ENCODE measurements around the gene NMB. TPM values are rescaled to one million over a fixed set of nuclear protein-coding genes. Genes with fewer than 3 reads are reported as not detected.

Gene NMB
- total RNA-seq, 2 donors from 2014 or later: 6.2 to 16.6 TPM

GRCh38 chr15:84624359-84624758 lies 33.6 kb downstream of the NMB start:
- H3K36me3 ChIP-seq: peaks cover 0 to 14% of the 10 kb centered on the region in 2 donors
- no peak overlapping the region for H3K27ac ChIP-seq
- no peak overlapping the region for H3K4me3 ChIP-seq
- H3K27me3 ChIP-seq (replicated peaks; ENCODE audit: insufficient read depth): no peaks in the 10 kb centered on the region
- DNase-seq (ENCODE audit: low spot score): no peak
- H3K9me3 ChIP-seq: no peaks in the 10 kb centered on the region
- intact Hi-C loops (cut with DNase I): no loop called here
- no peaks in the 10 kb centered on the region for H3K4me1 ChIP-seq (replicated peaks)
- 89% methylated on average over 6 of the region's 7 CpGs for WGBS
- TF ChIP-seq POLR2A (IDR thresholded peaks at IDR 0.05): no peak
- TF ChIP-seq, protein P1, sequence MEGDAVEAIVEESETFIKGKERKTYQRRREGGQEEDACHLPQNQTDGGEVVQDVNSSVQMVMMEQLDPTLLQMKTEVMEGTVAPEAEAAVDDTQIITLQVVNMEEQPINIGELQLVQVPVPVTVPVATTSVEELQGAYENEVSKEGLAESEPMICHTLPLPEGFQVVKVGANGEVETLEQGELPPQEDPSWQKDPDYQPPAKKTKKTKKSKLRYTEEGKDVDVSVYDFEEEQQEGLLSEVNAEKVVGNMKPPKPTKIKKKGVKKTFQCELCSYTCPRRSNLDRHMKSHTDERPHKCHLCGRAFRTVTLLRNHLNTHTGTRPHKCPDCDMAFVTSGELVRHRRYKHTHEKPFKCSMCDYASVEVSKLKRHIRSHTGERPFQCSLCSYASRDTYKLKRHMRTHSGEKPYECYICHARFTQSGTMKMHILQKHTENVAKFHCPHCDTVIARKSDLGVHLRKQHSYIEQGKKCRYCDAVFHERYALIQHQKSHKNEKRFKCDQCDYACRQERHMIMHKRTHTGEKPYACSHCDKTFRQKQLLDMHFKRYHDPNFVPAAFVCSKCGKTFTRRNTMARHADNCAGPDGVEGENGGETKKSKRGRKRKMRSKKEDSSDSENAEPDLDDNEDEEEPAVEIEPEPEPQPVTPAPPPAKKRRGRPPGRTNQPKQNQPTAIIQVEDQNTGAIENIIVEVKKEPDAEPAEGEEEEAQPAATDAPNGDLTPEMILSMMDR (IDR thresholded peaks at IDR 0.05): no peak
- no peak for TF ChIP-seq POLR2AphosphoS5 (IDR thresholded peaks at IDR 0.05)

DNA sequence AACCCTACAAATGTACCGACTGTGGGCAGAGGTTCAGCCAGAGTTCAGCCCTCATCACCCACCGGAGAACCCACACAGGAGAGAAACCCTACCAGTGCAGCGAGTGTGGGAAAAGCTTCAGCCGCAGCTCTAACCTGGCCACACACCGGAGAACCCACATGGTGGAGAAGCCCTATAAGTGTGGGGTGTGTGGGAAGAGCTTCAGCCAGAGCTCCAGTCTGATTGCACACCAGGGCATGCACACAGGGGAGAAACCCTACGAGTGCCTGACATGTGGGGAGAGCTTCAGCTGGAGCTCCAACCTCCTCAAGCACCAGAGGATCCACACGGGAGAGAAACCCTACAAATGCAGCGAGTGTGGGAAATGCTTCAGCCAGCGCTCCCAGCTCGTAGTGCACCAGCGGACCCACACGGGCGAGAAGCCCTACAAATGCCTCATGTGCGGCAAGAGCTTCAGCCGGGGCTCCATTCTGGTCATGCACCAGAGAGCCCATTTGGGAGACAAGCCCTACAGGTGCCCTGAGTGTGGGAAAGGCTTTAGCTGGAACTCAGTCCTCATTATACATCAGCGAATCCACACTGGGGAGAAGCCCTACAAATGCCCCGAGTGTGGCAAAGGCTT lies 36.5 kb downstream of the NMB start:
- intact Hi-C loops (cut with DNase I): no loop called here

DNA sequence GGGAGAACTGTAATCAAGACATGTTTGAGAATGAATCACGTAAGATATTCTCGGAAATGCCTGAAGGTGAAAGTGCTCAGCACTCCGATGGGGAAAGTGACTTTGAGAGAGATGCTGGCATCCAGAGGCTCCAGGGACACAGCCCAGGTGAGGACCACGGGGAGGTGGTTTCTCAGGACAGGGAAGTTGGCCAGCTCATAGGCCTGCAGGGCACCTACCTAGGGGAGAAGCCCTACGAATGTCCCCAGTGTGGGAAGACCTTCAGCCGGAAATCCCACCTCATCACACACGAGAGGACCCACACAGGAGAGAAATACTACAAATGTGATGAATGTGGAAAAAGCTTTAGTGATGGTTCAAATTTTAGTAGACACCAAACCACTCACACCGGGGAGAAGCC lies 37.4 kb downstream of the NMB start:
- Histone ChIP-seq H3K36me3 (peaks cover 0 to 14% of the 10 kb centered on the region in 2 donors), H3K27ac (no peak overlapping the region), H3K4me1 (replicated peaks) (no peaks in the 10 kb centered on the region), H3K9me3 (no peaks in the 10 kb centered on the region), H3K4me3 (no peak overlapping the region), H3K27me3 (replicated peaks; ENCODE audit: insufficient read depth) (no peaks in the 10 kb centered on the region)
- WGBS: 96% methylated on average over 8 of the region's 8 CpGs
- intact Hi-C loops (cut with DNase I): no loop called here
- no peak for TF ChIP-seq POLR2A (IDR thresholded peaks at IDR 0.05)
- TF ChIP-seq, protein P1 (IDR thresholded peaks at IDR 0.05): no peak
- no peak for TF ChIP-seq POLR2AphosphoS5 (IDR thresholded peaks at IDR 0.05)
- no peak for DNase-seq (ENCODE audit: low spot score)

More for the DNA sequence above, 36.5 kb downstream of the NMB start:
- no peaks in the 10 kb centered on the region for H3K27me3 ChIP-seq (replicated peaks; ENCODE audit: insufficient read depth)
- no peaks in the 10 kb centered on the region for H3K9me3 ChIP-seq
- peaks cover 0 to 14% of the 10 kb centered on the region in 2 donors for H3K36me3 ChIP-seq
- no peak for DNase-seq (ENCODE audit: low spot score)
- TF ChIP-seq, protein P1 (IDR thresholded peaks at IDR 0.05): no peak
- no peak for TF ChIP-seq POLR2A (IDR thresholded peaks at IDR 0.05)
- TF ChIP-seq POLR2AphosphoS5 (IDR thresholded peaks at IDR 0.05): no peak
- H3K27ac ChIP-seq: no peak overlapping the region
- no peak overlapping the region for H3K4me3 ChIP-seq
- H3K4me1 ChIP-seq (replicated peaks): no peaks in the 10 kb centered on the region
- over 99% methylated on average over 17 of the region's 17 CpGs for WGBS

GRCh38 chr15:84616235-84616634 lies 41.8 kb downstream of the NMB start:
- intact Hi-C loops (cut with DNase I): no loop called here
- no peaks in the 10 kb centered on the region for H3K27me3 ChIP-seq (replicated peaks; ENCODE audit: insufficient read depth)
- H3K9me3 ChIP-seq: no peaks in the 10 kb centered on the region
- 88% methylated on average over 3 of the region's 3 CpGs for WGBS
- H3K4me1 ChIP-seq (replicated peaks): no peaks in the 10 kb centered on the region
- peaks cover 0 to 8% of the 10 kb centered on the region in 2 donors for H3K36me3 ChIP-seq
- TF ChIP-seq POLR2AphosphoS5 (IDR thresholded peaks at IDR 0.05): no peak
- TF ChIP-seq, protein P1 (IDR thresholded peaks at IDR 0.05): no peak
- DNase-seq (ENCODE audit: low spot score): no peak
- no peak overlapping the region for H3K27ac ChIP-seq
- no peak overlapping the region for H3K4me3 ChIP-seq

GRCh38 chr15:84611631-84612030 lies 46.4 kb downstream of the NMB start:
- no peaks in the 10 kb centered on the region for H3K27me3 ChIP-seq (replicated peaks; ENCODE audit: insufficient read depth)
- no peaks in the 10 kb centered on the region for H3K4me1 ChIP-seq (replicated peaks)
- H3K27ac ChIP-seq: no peak overlapping the region
- no peaks in the 10 kb centered on the region for H3K9me3 ChIP-seq
- TF ChIP-seq, protein P1 (IDR thresholded peaks at IDR 0.05): no peak
- TF ChIP-seq POLR2A (IDR thresholded peaks at IDR 0.05) (no peak), POLR2AphosphoS5 (IDR thresholded peaks at IDR 0.05) (no peak)
- no peak overlapping the region for H3K4me3 ChIP-seq
- WGBS: 94% methylated on average over 7 of the region's 7 CpGs
- DNase-seq (ENCODE audit: low spot score): no peak
- no peaks in the 10 kb centered on the region for H3K36me3 ChIP-seq
- intact Hi-C loops (cut with DNase I): no loop called here
